ENCODE measurements around the gene DNAL1. TPM values are rescaled to one million over a fixed set of nuclear protein-coding genes. Genes with fewer than 3 reads are reported as not detected.

The DNAL1 gene
- total RNA-seq, 1 experiment from 2014 or later: 14.6 TPM

- peaks cover 3% of the 10 kb centered on the region; the same call in 1 of the 2 replicates for H3K79me2 ChIP-seq (ENCODE audit: insufficient read depth, low read length)
- RAD21 ChIA-PET (ENCODE audit: low non-redundant PET in 1 of 2, low total read pairs in 2 of 2, uncharacterized antibody in 2 of 2, unreplicated experiment in 2 of 2): interaction anchor here in 1 of 2 experiments (0.6 to 0.9 kb wide), 2 partner anchors 29 to 91 kb away, joined by 3 read pairs; a partner anchor contains a TSS
- ATAC-seq (no peak), DNase-seq (ENCODE audit: low read depth, low spot score) (no peak)
- no peak overlapping the region for H3K9ac ChIP-seq (ENCODE audit: low read length)
- TF ChIP-seq YY1 (IDR thresholded peaks at IDR 0.05; ENCODE audit: extremely low read depth, insufficient replicate concordance, low read depth, low read length) (no peak), CEBPB (IDR thresholded peaks at IDR 0.05; ENCODE audit: low read depth) (no peak), POLR2AphosphoS5 (IDR thresholded peaks at IDR 0.05; ENCODE audit: low read depth, low read length) (no peak), ZFX (IDR thresholded peaks at IDR 0.05) (no peak), ZNF274 (IDR thresholded peaks at IDR 0.05; ENCODE audit: low read depth, low read length) (no peak), MAX (IDR thresholded peaks at IDR 0.05) (no peak), JUND (IDR thresholded peaks at IDR 0.05) (no peak), EZH2phosphoT487 (IDR thresholded peaks at IDR 0.05; ENCODE audit: borderline replicate concordance) (no peak), CTCF (IDR thresholded peaks at IDR 0.05 in 2 of 3, conservative IDR thresholded peaks at IDR 0.05 in 1 of 3; ENCODE audit: borderline replicate concordance in 1 of 3, insufficient read depth in 1 of 3, low read depth in 2 of 3, low read length in 2 of 3) (peak in 2 of 3 experiments; percentile 6 to 26; a peak in 1 of 6 replicates), EGR1 (IDR thresholded peaks at IDR 0.05; ENCODE audit: low read depth) (no peak), POLR2A (IDR thresholded peaks at IDR 0.05; ENCODE audit: borderline replicate concordance, extremely low read depth, insufficient read depth, insufficient read length) (no peak), FOSL1 (IDR thresholded peaks at IDR 0.05; ENCODE audit: low read depth) (no peak), ELF1 (IDR thresholded peaks at IDR 0.05; ENCODE audit: borderline replicate concordance, low read depth) (no peak), RAD21 (IDR thresholded peaks at IDR 0.05; ENCODE audit: low read depth) (peak; percentile 48; the same call in 1 of the 2 replicates), SP1 (IDR thresholded peaks at IDR 0.05; ENCODE audit: low read depth) (no peak)
- TF ChIP-seq, protein P1, sequence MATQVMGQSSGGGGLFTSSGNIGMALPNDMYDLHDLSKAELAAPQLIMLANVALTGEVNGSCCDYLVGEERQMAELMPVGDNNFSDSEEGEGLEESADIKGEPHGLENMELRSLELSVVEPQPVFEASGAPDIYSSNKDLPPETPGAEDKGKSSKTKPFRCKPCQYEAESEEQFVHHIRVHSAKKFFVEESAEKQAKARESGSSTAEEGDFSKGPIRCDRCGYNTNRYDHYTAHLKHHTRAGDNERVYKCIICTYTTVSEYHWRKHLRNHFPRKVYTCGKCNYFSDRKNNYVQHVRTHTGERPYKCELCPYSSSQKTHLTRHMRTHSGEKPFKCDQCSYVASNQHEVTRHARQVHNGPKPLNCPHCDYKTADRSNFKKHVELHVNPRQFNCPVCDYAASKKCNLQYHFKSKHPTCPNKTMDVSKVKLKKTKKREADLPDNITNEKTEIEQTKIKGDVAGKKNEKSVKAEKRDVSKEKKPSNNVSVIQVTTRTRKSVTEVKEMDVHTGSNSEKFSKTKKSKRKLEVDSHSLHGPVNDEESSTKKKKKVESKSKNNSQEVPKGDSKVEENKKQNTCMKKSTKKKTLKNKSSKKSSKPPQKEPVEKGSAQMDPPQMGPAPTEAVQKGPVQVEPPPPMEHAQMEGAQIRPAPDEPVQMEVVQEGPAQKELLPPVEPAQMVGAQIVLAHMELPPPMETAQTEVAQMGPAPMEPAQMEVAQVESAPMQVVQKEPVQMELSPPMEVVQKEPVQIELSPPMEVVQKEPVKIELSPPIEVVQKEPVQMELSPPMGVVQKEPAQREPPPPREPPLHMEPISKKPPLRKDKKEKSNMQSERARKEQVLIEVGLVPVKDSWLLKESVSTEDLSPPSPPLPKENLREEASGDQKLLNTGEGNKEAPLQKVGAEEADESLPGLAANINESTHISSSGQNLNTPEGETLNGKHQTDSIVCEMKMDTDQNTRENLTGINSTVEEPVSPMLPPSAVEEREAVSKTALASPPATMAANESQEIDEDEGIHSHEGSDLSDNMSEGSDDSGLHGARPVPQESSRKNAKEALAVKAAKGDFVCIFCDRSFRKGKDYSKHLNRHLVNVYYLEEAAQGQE (IDR thresholded peaks at IDR 0.05; ENCODE audit: low read depth): no peak
- no peak overlapping the region for H3K27ac ChIP-seq (ENCODE audit: low read depth, low read length)
- POLR2A ChIA-PET: no interaction called here
- H3K36me3 ChIP-seq (ENCODE audit: control insufficient read depth in 1 of 2, insufficient read depth in 2 of 2, low read length in 2 of 2): peaks cover 11 to 27% of the 10 kb centered on the region in 2 experiments; a peak in 2 of 4 replicates
- H3K4me3 ChIP-seq (replicated peaks in 1 of 2; ENCODE audit: low read depth in 1 of 2, low read length in 2 of 2): no peak overlapping the region
- intact Hi-C loops (cut with micrococcal nuclease): no loop called here
- peaks cover 3 to 15% of the 10 kb centered on the region in 2 experiments; a peak in 3 of 4 replicates for H3K4me1 ChIP-seq (ENCODE audit: control insufficient read depth in 1 of 2, insufficient read depth in 2 of 2, low read length in 2 of 2)
- no peaks in the 10 kb centered on the region for H3K27me3 ChIP-seq (ENCODE audit: insufficient read depth, low read length)
- H3K9me3 ChIP-seq (ENCODE audit: control insufficient read depth in 1 of 2, insufficient read depth in 1 of 2, low read depth in 1 of 2, low read length in 2 of 2): no peaks in the 10 kb centered on the region
- BruUV-seq (replicated peaks): no TSS peak
- no peaks in the 10 kb centered on the region for H3K9me2 ChIP-seq (ENCODE audit: insufficient read depth)
- CTCF ChIA-PET: interaction anchor here (0.8 to 6.2 kb wide), 6 partner anchors 10 to 139 kb away, joined by 3 to 59 read pairs (median 4); no protein-coding TSS in a partner anchor
- H2AFZ ChIP-seq (ENCODE audit: low read depth, low read length, poor library complexity, severe bottlenecking): no peak overlapping the region
- H4K20me1 ChIP-seq (ENCODE audit: insufficient read depth): no peaks in the 10 kb centered on the region; the same call in 1 of the 2 replicates
- H3K4me2 ChIP-seq (ENCODE audit: low read length): no peak overlapping the region
Measured at GRCh38 chr14:73731111-73731510, 86.3 kb downstream of the DNAL1 start.
